ENCODE data around the gene CAPN15. TPM values are rescaled to one million over a fixed set of nuclear protein-coding genes. Genes with fewer than 3 reads are reported as not detected.
A peak's percentile ranks its signal among the peaks of the same experiment; 100 is the strongest.

CAPN15 gene
- total RNA-seq, 1 experiment from 2014 or later = 87.5 TPM

GRCh38 chr16:555528-556473 lies 28.3 kb downstream of the CAPN15 start:
- peaks cover 17% of the 10 kb centered on the region for H3K27me3 ChIP-seq (ENCODE audit: control insufficient read depth, insufficient read depth, low read length)
- no peak overlapping the region for H3K4me3 ChIP-seq (ENCODE audit: insufficient read depth, low read depth, low read length)
- peak; percentile 81 for DNase-seq
- no peaks in the 10 kb centered on the region for H3K36me3 ChIP-seq (replicated peaks; ENCODE audit: control insufficient read depth, insufficient read depth, low read length)

GRCh38 chr16:556474-557173 lies 29.1 kb downstream of the CAPN15 start:
- Histone ChIP-seq H3K27me3 (ENCODE audit: control insufficient read depth, insufficient read depth, low read length) (peaks cover 25% of the 10 kb centered on the region), H3K4me3 (ENCODE audit: insufficient read depth, low read depth, low read length) (no peak overlapping the region), H3K36me3 (replicated peaks; ENCODE audit: control insufficient read depth, insufficient read depth, low read length) (no peaks in the 10 kb centered on the region)
- peak; percentile 82 for DNase-seq

- no peak overlapping the region for H3K4me3 ChIP-seq (ENCODE audit: insufficient read depth, low read depth, low read length)
- DNase-seq = peak; percentile 72
- no peaks in the 10 kb centered on the region for H3K36me3 ChIP-seq (replicated peaks; ENCODE audit: control insufficient read depth, insufficient read depth, low read length)
- peaks cover 26% of the 10 kb centered on the region for H3K27me3 ChIP-seq (ENCODE audit: control insufficient read depth, insufficient read depth, low read length)
Observed at GRCh38 chr16:557463-558297, 30.2 kb downstream of the CAPN15 start.

GRCh38 chr16:558298-559020 lies 30.9 kb downstream of the CAPN15 start:
- Histone ChIP-seq H3K27me3 (ENCODE audit: control insufficient read depth, insufficient read depth, low read length) (peaks cover 26% of the 10 kb centered on the region), H3K36me3 (replicated peaks; ENCODE audit: control insufficient read depth, insufficient read depth, low read length) (no peaks in the 10 kb centered on the region), H3K4me3 (ENCODE audit: insufficient read depth, low read depth, low read length) (no peak overlapping the region)
- peak; percentile 75 for DNase-seq

- Histone ChIP-seq H3K36me3 (replicated peaks; ENCODE audit: control insufficient read depth, insufficient read depth, low read length) (no peaks in the 10 kb centered on the region), H3K4me3 (ENCODE audit: insufficient read depth, low read depth, low read length) (no peak overlapping the region), H3K27me3 (ENCODE audit: control insufficient read depth, insufficient read depth, low read length) (peaks cover 26% of the 10 kb centered on the region)
- DNase-seq = no peak
Observed at GRCh38 chr16:559021-559380, 31.5 kb downstream of the CAPN15 start.

- peak overlapping the region; percentile 28; the same call in 1 of the 2 replicates for H3K4me3 ChIP-seq (ENCODE audit: insufficient read depth, low read depth, low read length)
- peak; percentile 92 for DNase-seq
- no peaks in the 10 kb centered on the region for H3K36me3 ChIP-seq (replicated peaks; ENCODE audit: control insufficient read depth, insufficient read depth, low read length)
- H3K27me3 ChIP-seq (ENCODE audit: control insufficient read depth, insufficient read depth, low read length) = peaks cover 26% of the 10 kb centered on the region
Observed at GRCh38 chr16:559411-560203, 32.1 kb downstream of the CAPN15 start.

- H3K27me3 ChIP-seq (ENCODE audit: control insufficient read depth, insufficient read depth, low read length) = peaks cover 26% of the 10 kb centered on the region
- peak within 1 kb of the TSS; percentile 29 for H3K4me3 ChIP-seq (ENCODE audit: insufficient read depth, low read depth, low read length)
- H3K36me3 ChIP-seq (replicated peaks; ENCODE audit: control insufficient read depth, insufficient read depth, low read length) = no peaks in the 10 kb centered on the region
- peak; percentile 88 for DNase-seq
Observed at GRCh38 chr16:560204-560700, 32.7 kb downstream of the CAPN15 start, which contains the start of gene PRR35. PRR35 (plus strand) TSS chr16:560394; CDS start chr16:563295, 2,901 bp downstream.

GRCh38 chr16:560701-561412 lies 33.3 kb downstream of the CAPN15 start:
- Histone ChIP-seq H3K36me3 (replicated peaks; ENCODE audit: control insufficient read depth, insufficient read depth, low read length) (no peaks in the 10 kb centered on the region), H3K4me3 (ENCODE audit: insufficient read depth, low read depth, low read length) (no peak overlapping the region), H3K27me3 (ENCODE audit: control insufficient read depth, insufficient read depth, low read length) (peaks cover 26% of the 10 kb centered on the region)
- peak; percentile 94 for DNase-seq

- Histone ChIP-seq H3K27me3 (ENCODE audit: control insufficient read depth, insufficient read depth, low read length) (peaks cover 26% of the 10 kb centered on the region), H3K36me3 (replicated peaks; ENCODE audit: control insufficient read depth, insufficient read depth, low read length) (no peaks in the 10 kb centered on the region), H3K4me3 (ENCODE audit: insufficient read depth, low read depth, low read length) (no peak overlapping the region)
- DNase-seq = no peak
Observed at GRCh38 chr16:561413-561794, 33.9 kb downstream of the CAPN15 start.

- peaks cover 26% of the 10 kb centered on the region for H3K27me3 ChIP-seq (ENCODE audit: control insufficient read depth, insufficient read depth, low read length)
- DNase-seq = peak; percentile 76
- H3K36me3 ChIP-seq (replicated peaks; ENCODE audit: control insufficient read depth, insufficient read depth, low read length) = no peaks in the 10 kb centered on the region
- no peak overlapping the region for H3K4me3 ChIP-seq (ENCODE audit: insufficient read depth, low read depth, low read length)
Observed at GRCh38 chr16:561957-562938, 34.7 kb downstream of the CAPN15 start.

GRCh38 chr16:563072-563644 lies 35.6 kb downstream of the CAPN15 start:
- no peaks in the 10 kb centered on the region for H3K36me3 ChIP-seq (replicated peaks; ENCODE audit: control insufficient read depth, insufficient read depth, low read length)
- peaks cover 26% of the 10 kb centered on the region for H3K27me3 ChIP-seq (ENCODE audit: control insufficient read depth, insufficient read depth, low read length)
- DNase-seq = peak; percentile 76
- no peak overlapping the region for H3K4me3 ChIP-seq (ENCODE audit: insufficient read depth, low read depth, low read length)

Measured in H7 (cell line).